ENCODE measurements around the gene SBF2.

Gene SBF2

GRCh38 chr11:9789910-9790309 is 504.1 kb downstream of the SBF2 start:
- no peak for FAIRE-seq

- no peak for FAIRE-seq
These were observed 506.0 kb downstream of the SBF2 start for GRCh38 chr11:9787981-9788521.

GRCh38 chr11:9787260-9787659 is 506.8 kb downstream of the SBF2 start:
- no peak for FAIRE-seq

GRCh38 chr11:9784602-9785315 is 509.3 kb downstream of the SBF2 start:
- FAIRE-seq, result no peak

- FAIRE-seq, result no peak
These were observed 510.0 kb downstream of the SBF2 start for GRCh38 chr11:9783986-9784385.

- FAIRE-seq, result no peak
These were observed 513.1 kb downstream of the SBF2 start for GRCh38 chr11:9780929-9781328.

- no peak for FAIRE-seq
These were observed 516.5 kb downstream of the SBF2 start for GRCh38 chr11:9777525-9777924.

GRCh38 chr11:9777066-9777465 is 517.0 kb downstream of the SBF2 start:
- no peak for FAIRE-seq

GRCh38 chr11:9776203-9776602 is 517.8 kb downstream of the SBF2 start:
- FAIRE-seq, result no peak

- FAIRE-seq, result no peak
These were observed 518.6 kb downstream of the SBF2 start for GRCh38 chr11:9775398-9775779.

- FAIRE-seq, result no peak
These were observed 519.2 kb downstream of the SBF2 start for GRCh38 chr11:9774591-9775397.

- FAIRE-seq, result no peak
These were observed 519.9 kb downstream of the SBF2 start for GRCh38 chr11:9774109-9774508.

- FAIRE-seq, result no peak
These were observed 520.5 kb downstream of the SBF2 start for GRCh38 chr11:9773524-9773923.

GRCh38 chr11:9772218-9772617 is 521.8 kb downstream of the SBF2 start:
- no peak for FAIRE-seq

- FAIRE-seq, result no peak
These were observed 522.9 kb downstream of the SBF2 start for GRCh38 chr11:9771071-9771511.

GRCh38 chr11:9769621-9770020 is 524.4 kb downstream of the SBF2 start:
- no peak for FAIRE-seq

GRCh38 chr11:9765320-9766101 is 528.5 kb downstream of the SBF2 start:
- FAIRE-seq, result no peak

- no peak for FAIRE-seq
These were observed 530.7 kb downstream of the SBF2 start for GRCh38 chr11:9763301-9763700.

- no peak for FAIRE-seq
These were observed 531.5 kb downstream of the SBF2 start for GRCh38 chr11:9762531-9762930.

- FAIRE-seq, result no peak
These were observed 532.5 kb downstream of the SBF2 start for GRCh38 chr11:9761441-9761945.

- FAIRE-seq, result no peak
These were observed 533.8 kb downstream of the SBF2 start for GRCh38 chr11:9760193-9760575.

- no peak for FAIRE-seq
These were observed 534.4 kb downstream of the SBF2 start for GRCh38 chr11:9759519-9760192.
